NCI-H2171 (cell line): ENCODE results near the gene LPO.
A peak's percentile ranks its signal among the peaks of the same experiment; 100 is the strongest.

Source experiments
- DNase-seq: peaks from one replicate; lab custom pipeline; 2025; lab: John Stamatoyannopoulos, UW

LPO gene

GRCh38 chr17:58238147-58238634 is at the start of gene LPO:
LPO (plus strand) TSS chr17:58238584; CDS start chr17:58242980, 4,396 bp downstream.
- DNase-seq: no peak

DNA sequence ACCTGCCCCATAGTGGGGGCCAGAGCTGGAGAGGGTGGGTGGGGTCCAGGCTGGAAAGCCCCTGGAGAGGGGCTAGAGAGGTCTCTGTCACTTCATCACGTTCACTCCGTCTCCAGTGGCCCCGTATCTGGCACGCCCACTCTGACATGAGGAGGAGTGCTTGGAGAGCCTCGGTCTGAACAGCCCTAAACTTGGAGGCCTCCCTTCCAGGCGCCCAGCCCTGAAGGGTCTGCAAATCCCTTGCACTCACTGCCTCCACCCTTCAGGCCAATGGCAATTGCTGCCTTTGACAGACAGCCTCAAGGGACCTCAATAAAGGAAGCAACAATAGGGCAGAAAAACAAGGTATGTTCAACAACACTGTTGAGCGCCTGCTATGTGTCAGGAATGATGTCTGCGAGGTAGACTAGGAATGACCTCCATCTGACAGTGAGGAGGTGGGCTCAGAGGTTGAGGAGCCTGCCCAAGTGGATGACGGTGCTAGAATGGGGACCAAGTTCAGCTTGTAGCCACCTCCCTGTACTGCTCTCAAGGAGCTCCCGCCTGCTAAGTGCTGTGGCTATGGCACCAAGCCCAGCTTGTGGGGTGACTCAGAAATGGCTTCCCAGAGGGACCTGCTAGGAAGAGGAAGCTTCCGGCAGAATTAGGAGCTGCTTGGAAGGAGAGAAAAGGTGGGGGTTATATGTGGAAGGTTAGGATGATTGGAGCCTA is 48.8 kb upstream of the LPO start:
- DNase-seq: peak; percentile 13

DNA sequence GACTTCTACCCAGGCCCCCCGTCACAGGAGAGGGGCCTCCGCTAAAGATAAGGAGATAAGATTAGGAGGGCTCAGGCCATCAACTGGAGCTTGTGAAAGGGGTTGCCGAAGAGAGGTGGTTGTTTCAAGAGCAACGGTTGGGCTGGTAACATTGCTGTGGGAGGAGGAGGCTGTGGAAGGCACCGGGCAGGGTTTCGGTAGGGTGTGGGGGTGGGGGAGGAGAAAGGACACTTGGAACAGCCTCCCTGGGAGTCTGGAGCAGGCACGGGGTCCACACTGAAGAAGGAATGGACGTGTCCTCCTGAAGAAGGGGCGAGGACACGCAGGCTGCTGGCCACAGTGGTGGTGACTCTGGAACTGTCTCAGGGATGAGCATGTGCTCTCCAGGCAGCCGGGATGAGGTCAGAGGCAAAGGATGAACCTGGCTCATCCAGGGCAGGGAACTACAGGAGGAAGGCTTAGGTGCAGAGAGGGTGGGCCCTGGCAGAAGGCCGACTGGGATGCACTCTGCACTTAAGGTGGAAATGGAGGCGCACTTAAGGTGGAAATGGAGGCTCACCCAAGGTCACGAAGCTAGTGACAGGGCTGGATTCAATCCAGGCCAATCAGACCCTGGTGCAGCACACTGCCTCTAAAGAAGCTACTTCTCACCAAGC is 47.0 kb upstream of the LPO start:
- DNase-seq: no peak

DNA sequence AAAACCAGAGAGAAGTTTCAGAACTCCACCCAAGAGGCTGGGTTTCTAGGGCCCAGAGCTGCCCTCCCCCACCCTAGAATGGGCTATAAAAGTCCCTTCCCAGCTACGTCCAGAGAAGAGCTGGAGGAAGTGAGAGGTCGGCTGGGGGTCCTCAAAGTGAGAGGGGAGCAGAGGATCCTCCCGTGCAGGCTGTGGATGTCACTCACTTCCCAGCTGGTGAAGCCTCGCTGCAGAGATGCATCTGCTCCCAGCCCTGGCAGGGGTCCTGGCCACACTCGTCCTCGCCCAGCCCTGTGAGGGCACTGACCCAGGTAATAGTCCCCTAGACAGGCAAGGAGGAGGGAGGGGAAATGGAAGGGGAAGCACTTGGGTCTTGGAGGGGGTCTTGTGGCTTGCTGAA is 45.8 kb upstream of the LPO start, which contains the start of gene EPX:
TSS of gene EPX (plus strand) at position 115 of the 400 bp plus-strand sequence. CDS start at position 236, 121 bp downstream.
- no peak for DNase-seq

- DNase-seq: no peak
Observed at GRCh38 chr17:58193641-58194255, 44.6 kb upstream of the LPO start.

- no peak for DNase-seq
Observed at GRCh38 chr17:58195518-58196123, 42.8 kb upstream of the LPO start.

- DNase-seq: no peak
Observed at GRCh38 chr17:58196610-58197009, 41.8 kb upstream of the LPO start.

DNA sequence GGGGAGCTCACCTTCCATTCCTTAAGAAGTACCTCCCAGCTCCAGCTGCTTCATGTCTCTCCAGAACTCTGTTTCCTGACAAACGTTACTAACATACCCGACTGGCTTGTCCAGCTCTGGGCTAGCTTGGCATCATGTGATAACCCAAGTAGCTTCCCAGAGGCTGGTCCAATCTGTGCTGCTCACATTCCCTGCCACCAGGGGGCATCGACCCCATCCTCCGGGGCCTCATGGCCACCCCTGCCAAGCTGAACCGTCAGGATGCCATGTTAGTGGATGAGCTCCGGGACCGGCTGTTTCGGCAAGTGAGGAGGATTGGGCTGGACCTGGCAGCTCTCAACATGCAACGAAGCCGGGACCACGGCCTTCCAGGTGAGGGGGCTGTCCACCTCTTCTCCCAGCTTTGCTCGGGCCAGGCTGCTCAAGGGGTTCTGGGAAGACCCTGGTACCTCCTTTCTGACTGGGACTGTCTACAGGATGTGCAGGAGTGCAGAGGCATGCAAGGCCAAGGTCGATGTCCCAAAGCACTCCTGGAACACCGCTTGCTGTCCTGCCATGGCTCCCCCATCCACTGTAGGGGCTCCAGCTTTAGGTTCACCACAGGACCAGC is 38.3 kb upstream of the LPO start:
- no peak for DNase-seq

DNA sequence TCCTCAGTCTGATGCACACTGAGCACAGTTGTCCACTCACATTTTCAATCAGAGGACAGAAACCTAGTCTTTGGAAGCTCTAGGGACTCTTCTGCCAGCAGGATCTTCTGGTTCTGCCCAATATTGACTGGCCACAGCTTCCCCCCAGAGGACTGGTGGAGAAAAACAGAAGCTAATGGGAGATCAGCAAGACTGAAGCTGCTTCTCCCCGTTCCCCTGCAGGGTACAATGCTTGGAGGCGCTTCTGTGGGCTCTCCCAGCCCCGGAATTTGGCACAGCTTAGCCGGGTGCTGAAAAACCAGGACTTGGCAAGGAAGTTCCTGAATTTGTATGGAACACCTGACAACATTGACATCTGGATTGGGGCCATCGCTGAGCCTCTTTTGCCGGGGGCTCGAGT is 35.5 kb upstream of the LPO start:
- DNase-seq: no peak

GRCh38 chr17:58204796-58205195 is 33.6 kb upstream of the LPO start:
- DNase-seq: no peak

DNA sequence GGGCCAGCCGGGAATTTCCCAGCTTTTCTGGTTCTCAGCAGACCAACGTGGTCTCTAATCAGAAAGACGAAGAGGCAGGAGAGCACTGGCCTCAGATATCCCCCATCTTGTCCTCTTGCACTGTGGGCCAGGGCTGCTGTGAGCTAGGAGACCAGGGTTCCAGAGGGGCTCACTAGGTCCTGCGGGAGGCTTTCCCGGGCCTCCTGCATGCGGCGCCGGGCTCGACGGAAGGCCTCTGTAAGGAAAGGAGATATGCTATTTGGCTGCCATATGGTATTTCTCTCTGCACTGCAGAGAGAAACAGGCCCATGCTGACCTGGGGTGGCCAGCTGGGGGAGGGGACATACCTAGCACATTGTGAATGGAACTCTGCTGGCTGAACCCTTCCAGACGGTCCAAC is 32.4 kb upstream of the LPO start:
- DNase-seq: no peak

- DNase-seq: no peak
Observed at GRCh38 chr17:58207451-58207850, 30.9 kb upstream of the LPO start.

DNA sequence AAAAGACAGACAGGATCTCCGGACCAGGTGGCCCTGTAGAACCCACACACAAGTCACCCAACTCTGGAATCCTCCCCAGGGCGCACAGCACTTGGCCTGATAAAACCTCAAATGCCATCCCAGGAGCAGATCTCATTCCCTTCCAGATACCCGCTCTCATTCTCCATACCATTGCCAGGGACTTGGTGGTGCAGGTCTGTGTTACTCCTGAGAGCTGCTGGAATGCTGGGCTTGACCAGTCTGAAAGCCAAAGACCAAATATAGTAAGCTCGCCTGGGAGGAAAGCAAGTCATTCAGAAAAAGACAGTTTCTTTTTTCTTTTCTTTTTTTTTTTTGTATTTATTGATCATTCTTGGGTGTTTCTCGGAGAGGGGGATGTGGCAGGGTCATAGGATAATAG is 30.0 kb upstream of the LPO start:
- no peak for DNase-seq

DNA sequence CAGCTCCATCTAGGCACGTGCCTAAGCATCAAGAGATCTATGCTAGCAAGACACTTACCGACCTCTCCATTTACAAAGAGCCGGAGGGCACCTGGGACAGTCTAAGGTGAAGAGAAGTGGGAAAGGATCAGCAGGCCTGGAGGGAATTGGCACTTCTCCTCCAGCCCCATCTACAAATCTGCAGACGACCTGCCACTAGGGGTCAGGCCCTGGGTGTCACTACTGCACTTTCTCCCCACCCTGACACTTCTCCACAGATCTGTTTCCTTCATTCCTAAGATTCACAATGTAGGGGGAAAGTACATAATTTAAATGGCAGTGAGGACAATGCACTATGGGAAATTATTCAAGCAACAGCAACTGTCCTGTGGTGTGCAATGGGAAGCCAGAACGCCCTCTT is 27.5 kb upstream of the LPO start:
- DNase-seq: no peak

DNA sequence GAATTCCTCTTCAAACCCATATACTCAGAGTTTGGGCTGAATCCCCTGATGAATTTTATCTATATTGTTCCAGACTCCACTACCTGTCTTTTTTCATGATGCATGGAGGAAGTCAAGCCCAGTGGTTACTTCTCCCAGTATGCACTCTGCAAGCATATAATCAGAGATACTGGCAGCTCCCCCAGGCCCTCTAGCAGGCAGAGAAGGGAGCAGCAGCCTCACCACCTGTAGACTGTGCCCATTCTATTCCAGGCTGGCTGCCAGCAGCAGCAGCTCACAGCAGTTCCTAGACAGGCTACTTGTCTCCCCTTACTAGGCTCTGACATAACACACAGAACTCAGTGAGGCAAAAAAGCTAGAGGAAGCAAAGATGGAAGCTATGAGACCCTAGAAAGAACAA is 22.7 kb upstream of the LPO start:
- no peak for DNase-seq

DNA sequence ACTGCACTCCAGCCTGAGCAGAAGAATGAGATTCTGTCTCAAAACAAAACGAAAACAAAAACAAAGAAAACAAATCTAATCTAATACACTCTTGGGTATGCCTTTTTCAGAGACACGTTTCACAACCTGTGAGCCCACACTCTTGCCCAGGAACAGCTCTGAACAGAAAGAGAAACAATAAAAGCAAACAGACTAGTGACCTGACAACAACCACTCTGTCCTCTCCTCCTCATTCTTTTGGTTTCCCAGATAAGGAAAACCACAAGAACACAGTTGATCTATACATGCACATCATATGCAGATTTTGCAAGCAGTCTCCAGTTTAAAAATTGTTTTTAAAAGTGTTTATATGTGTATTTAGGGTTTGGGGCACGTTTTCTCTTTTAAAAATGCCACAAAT is 20.6 kb upstream of the LPO start:
- DNase-seq: no peak

DNA sequence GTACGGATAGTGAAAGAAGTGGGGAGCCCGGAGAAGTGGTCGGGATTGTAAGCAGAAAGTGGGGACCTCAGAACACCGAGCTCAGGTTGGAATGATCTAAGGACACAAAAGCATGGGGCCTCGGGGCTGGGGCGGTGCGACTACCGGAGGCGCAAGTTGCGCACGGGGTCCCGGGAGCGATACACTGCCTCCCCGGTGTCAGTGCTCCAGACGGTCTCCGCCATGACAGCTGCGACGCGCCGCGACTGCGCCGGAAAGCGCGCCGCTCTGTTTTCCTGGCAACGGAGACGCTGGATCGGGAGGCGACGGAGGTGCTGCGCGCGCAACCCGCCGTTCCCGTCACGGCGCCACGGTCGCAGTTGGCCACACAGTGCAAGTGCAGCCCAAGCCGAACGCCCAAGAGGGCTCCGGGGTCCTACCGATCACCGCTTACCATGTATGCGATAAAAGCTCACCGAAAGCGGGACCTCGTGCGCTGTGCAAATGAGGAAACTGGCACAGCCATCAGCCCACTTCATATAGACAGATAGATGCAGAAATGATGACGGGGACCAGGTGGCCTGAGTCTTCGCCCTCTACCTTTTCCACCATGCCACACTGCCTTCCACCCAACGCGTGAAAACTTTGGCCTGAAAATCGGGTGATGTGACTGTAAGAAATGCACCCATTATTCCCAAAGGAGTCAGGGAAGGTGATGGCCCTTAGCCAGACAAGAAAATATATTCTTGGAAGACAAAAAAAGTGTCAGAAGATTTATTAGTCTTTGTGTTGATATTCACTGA is 19.2 kb upstream of the LPO start, which contains the start of gene MKS1:
TSS of gene MKS1 (minus strand) at position 249 of the 782 bp plus-strand sequence. CDS start at position 224, 25 bp downstream.
- DNase-seq: peak; percentile 95

DNA sequence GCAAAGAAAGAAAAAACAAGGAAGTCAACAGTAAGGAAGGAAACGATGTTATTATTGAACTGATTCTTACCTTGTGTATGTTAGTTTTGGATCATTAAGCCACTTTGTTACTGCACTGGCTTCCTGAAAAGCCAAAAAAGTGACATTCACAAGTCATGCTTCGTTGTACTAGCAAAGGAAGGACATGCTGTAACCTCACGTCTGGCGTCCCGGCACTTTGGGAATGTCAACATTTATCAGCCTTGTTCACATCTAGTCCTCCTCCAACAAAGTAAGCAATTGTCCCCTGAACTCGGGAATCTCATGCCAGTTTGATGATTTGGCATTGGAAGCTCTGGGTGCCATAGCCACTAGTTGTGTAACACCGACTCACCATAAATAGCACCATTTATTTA is 18.6 kb upstream of the LPO start:
- no peak for DNase-seq

DNA sequence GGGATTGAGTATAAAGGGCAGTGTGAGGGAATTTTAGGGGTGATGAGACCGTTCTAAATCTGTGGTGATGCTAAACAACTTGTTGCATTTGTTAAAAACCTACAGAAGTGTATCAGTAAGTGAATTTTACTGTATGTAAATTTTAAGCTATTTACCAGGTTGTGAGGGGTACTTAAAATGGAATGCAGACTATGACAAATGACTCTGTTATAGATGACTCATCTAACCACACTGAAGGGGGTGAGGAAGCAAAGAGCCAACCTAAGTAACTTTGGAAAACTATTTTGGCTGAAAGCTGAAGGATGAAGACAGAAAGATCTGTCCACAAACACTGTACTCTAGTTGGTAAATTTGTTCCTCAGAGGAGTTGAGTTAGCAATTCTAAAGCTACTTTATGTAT is 14.1 kb upstream of the LPO start:
- no peak for DNase-seq

GRCh38 chr17:58227733-58228132 is 10.7 kb upstream of the LPO start:
- no peak for DNase-seq

DNA sequence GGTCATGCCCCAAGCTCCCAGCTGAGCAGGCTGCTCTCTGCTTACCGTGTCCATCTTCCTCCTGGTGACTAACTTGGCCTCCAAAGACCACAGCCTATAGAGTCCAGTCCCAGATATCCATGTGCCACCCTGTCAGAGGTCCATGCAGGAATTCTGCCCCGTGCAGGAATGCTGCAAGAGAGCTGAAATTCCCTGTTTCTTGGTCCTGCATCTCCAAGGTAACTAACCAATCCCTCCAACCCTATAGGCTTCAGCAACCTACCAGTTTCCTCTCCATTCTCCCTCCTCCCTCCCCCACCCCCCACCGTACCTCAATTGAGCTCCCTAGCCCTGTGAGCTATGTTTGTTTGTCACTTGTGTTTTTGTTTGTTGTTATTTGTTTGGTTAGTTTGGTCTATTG is 9.7 kb upstream of the LPO start:
- no peak for DNase-seq
